ENCODE data around the gene SMPD1.

SMPD1 gene

GRCh38 chr11:6362873-6363678 is 27.2 kb upstream of the SMPD1 start:
- no peak overlapping the region for H3K27ac ChIP-seq (ENCODE audit: extremely low read depth, low read depth, low read length)
- ChIA-PET CTCF (interaction anchor here (0.5 to 5.5 kb wide), 79 partner anchors 10 to 1158 kb away, joined by 3 to 101 read pairs (median 4); partner anchors contain the start of genes CCKBR and CNGA4), POLR2A (interaction anchor here (0.7 kb wide), 1 partner anchor 320 kb away, joined by 3 read pairs; the partner anchor contains the start of gene MRPL17)
- TF ChIP-seq ZNF654 (tag by site-specific recombination; IDR thresholded peaks at IDR 0.05; ENCODE audit: low read depth) = peak; percentile 78
- peak; percentile 37; the same call in 1 of the 2 replicates for TF ChIP-seq GLIS1 (tag by site-specific recombination; IDR thresholded peaks at IDR 0.05)
- no peak for TF ChIP-seq ZNF558 (tag by site-specific recombination; IDR thresholded peaks at IDR 0.05)
- TF ChIP-seq ZXDB (tag by site-specific recombination; IDR thresholded peaks at IDR 0.05) = no peak
- no peak for TF ChIP-seq ZFP3 (tag by site-specific recombination; IDR thresholded peaks at IDR 0.05; ENCODE audit: low read depth)
- no peak for TF ChIP-seq ZNF449 (tag by site-specific recombination; IDR thresholded peaks at IDR 0.05)
- TF ChIP-seq CTCF (tag by site-specific recombination; IDR thresholded peaks at IDR 0.05) = peak; percentile 64
- no peak for TF ChIP-seq ZFP37 (tag by site-specific recombination; IDR thresholded peaks at IDR 0.05)
- no peaks in the 10 kb centered on the region for H3K36me3 ChIP-seq (ENCODE audit: control insufficient read depth in 2 of 2, insufficient read depth in 1 of 2, low read length in 2 of 2)
- H3K4me1 ChIP-seq (ENCODE audit: control insufficient read depth, insufficient read depth, low read length) = no peaks in the 10 kb centered on the region
- H3K9me3 ChIP-seq (ENCODE audit: control insufficient read depth, insufficient read depth, low read depth, low read length) = no peaks in the 10 kb centered on the region
- no peak overlapping the region for H3K4me3 ChIP-seq (ENCODE audit: low read depth, low read length)

GRCh38 chr11:6365659-6366058 is 24.6 kb upstream of the SMPD1 start:
- no peaks in the 10 kb centered on the region for H3K4me1 ChIP-seq (ENCODE audit: control insufficient read depth, insufficient read depth, low read length)
- CTCF ChIA-PET = interaction anchor here (0.8 to 3.9 kb wide), 3 partner anchors 10 to 342 kb away, joined by 3 to 55 read pairs (median 8); no protein-coding TSS in a partner anchor
- H3K27ac ChIP-seq (ENCODE audit: extremely low read depth, low read depth, low read length) = no peak overlapping the region
- no peak overlapping the region for H3K4me3 ChIP-seq (ENCODE audit: low read depth, low read length)
- no peaks in the 10 kb centered on the region for H3K36me3 ChIP-seq (ENCODE audit: control insufficient read depth in 2 of 2, insufficient read depth in 1 of 2, low read length in 2 of 2)
- POLR2A ChIA-PET = no interaction called here
- H3K9me3 ChIP-seq (ENCODE audit: control insufficient read depth, insufficient read depth, low read depth, low read length) = no peaks in the 10 kb centered on the region
- TF ChIP-seq ZNF677 (tag by site-specific recombination; IDR thresholded peaks at IDR 0.05) (no peak), ZNF157 (tag by site-specific recombination; IDR thresholded peaks at IDR 0.05) (no peak), ZNF121 (tag by site-specific recombination; IDR thresholded peaks at IDR 0.05) (no peak), ZNF488 (tag by site-specific recombination; IDR thresholded peaks at IDR 0.05) (no peak), ZNF354C (tag by site-specific recombination; IDR thresholded peaks at IDR 0.05; ENCODE audit: borderline replicate concordance, low read depth) (no peak), ZSCAN18 (tag by site-specific recombination; IDR thresholded peaks at IDR 0.05) (no peak), ZNF510 (tag by site-specific recombination; IDR thresholded peaks at IDR 0.05; ENCODE audit: insufficient replicate concordance) (no peak), ZNF639 (tag by site-specific recombination; IDR thresholded peaks at IDR 0.05) (no peak), ZNF132 (tag by site-specific recombination; IDR thresholded peaks at IDR 0.05; ENCODE audit: borderline replicate concordance) (no peak), ZNF610 (tag by site-specific recombination; IDR thresholded peaks at IDR 0.05; ENCODE audit: borderline replicate concordance) (no peak), ZNF391 (tag by site-specific recombination; IDR thresholded peaks at IDR 0.05; ENCODE audit: borderline replicate concordance, low read depth) (no peak), ZNF707 (tag by site-specific recombination; IDR thresholded peaks at IDR 0.05) (no peak), GLI4 (tag by site-specific recombination; IDR thresholded peaks at IDR 0.05) (no peak), ZNF19 (tag by site-specific recombination; IDR thresholded peaks at IDR 0.05; ENCODE audit: low read depth) (no peak), ZNF529 (tag by site-specific recombination; IDR thresholded peaks at IDR 0.05; ENCODE audit: insufficient replicate concordance) (no peak), ZNF266 (tag by site-specific recombination; IDR thresholded peaks at IDR 0.05; ENCODE audit: low read depth) (no peak), MEIS1 (CRISPR knock-in tag; IDR thresholded peaks at IDR 0.05; ENCODE audit: borderline replicate concordance) (no peak), SP3 (tag by site-specific recombination; IDR thresholded peaks at IDR 0.05) (no peak)
